Stomach (tissue), 4 donors: ENCODE measurements around the gene ATXN3.

Experiments
- EP300 ChIP-seq: sonication (generic); formaldehyde crosslinking; IDR thresholded peaks from one replicate; pipeline ENCODE4 v1.6.1; 2017; ENCODE audit warnings: antibody characterized with exemption
- POLR2AphosphoS5 ChIP-seq, 3 donors: sonication (generic); formaldehyde crosslinking; IDR thresholded peaks; one replicate each; pipeline ENCODE4 v1.6.1; 2016; ENCODE audit warnings: antibody characterized with exemption in 3 of 3
- TF ChIP-seq, protein P1 (sequence below), 7 experiments: fragments of 450-650 bp in 4 of 7; fragments of 200-600 bp in 3 of 7; sonication (generic) in 3 of 7; IDR thresholded peaks; one replicate each; pipeline ENCODE4 v1.5.1; 2016 to 2019; ENCODE audit warnings: antibody characterized with exemption in 7 of 7, control low read depth in 2 of 7, mild to moderate bottlenecking in 1 of 7

DNA sequence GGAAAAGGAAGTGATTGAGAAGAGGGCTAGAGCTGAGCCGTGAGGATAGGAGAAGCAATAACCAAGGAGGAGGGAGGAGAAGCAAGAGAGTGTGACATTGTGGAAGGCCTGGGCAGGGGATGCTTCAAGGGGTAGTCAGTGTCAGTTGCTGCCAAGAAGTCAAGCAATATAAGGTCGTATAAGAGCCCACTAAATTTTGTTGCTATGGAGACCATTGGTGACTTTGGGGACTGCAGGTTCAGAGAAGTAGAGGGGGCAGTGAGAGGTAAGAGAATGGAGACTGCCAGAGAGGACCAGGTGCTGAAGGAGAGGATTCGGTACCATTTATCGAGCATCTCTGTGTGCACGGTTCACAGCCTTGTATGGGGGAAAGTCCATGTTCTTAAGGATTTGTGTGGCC, 3.1 kb upstream of the ATXN3 start:
- TF ChIP-seq, protein P1, sequence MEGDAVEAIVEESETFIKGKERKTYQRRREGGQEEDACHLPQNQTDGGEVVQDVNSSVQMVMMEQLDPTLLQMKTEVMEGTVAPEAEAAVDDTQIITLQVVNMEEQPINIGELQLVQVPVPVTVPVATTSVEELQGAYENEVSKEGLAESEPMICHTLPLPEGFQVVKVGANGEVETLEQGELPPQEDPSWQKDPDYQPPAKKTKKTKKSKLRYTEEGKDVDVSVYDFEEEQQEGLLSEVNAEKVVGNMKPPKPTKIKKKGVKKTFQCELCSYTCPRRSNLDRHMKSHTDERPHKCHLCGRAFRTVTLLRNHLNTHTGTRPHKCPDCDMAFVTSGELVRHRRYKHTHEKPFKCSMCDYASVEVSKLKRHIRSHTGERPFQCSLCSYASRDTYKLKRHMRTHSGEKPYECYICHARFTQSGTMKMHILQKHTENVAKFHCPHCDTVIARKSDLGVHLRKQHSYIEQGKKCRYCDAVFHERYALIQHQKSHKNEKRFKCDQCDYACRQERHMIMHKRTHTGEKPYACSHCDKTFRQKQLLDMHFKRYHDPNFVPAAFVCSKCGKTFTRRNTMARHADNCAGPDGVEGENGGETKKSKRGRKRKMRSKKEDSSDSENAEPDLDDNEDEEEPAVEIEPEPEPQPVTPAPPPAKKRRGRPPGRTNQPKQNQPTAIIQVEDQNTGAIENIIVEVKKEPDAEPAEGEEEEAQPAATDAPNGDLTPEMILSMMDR (IDR thresholded peaks at IDR 0.05), result no peak
- TF ChIP-seq POLR2AphosphoS5 (IDR thresholded peaks at IDR 0.05) (no peak), EP300 (no peak)
